Endothelial cell of umbilical vein (primary cell): ENCODE measurements around the gene MPPE1. TPM values are rescaled to one million over a fixed set of nuclear protein-coding genes. Genes with fewer than 3 reads are reported as not detected.

Experiments
- BruUV-seq: library from RNA; stranded (reverse); fragments of 400-500 nt; replicated peaks from 2 replicates; lab custom pipeline; 2021; lab: Mats Ljungman, UMichigan
- CTCF ChIA-PET: fragments of 300-600, 350-600 bp; sonication (Branson Sonifier 250); formaldehyde crosslinking; loops from one replicate; lab custom pipeline; 2021; ENCODE audit warnings: antibody characterized with exemption, inconsistent platforms; lab: Charles Lee
- POLR2A ChIA-PET: fragments of 300-600, 350-600 bp; sonication (Branson Sonifier 250); formaldehyde crosslinking; loops from one replicate; lab custom pipeline; 2021; ENCODE audit warnings: antibody characterized with exemption, inconsistent platforms; lab: Charles Lee
- DNase-seq: peaks from one replicate; pipeline ENCODE4 v3.0.0-alpha.2; 2011; ENCODE audit warnings: low read depth, low spot score
- FAIRE-seq: peaks from 2 replicates; lab custom pipeline; 2011; peaks lifted over from hg19 to GRCh38; lab: Jason Lieb, UNC
- H2AFZ ChIP-seq: 2 replicates; pipeline ENCODE4 v1.6.0; 2012; ENCODE audit warnings: low read depth, low read length, control low read depth, inconsistent platforms
- H3K27ac ChIP-seq: 2 replicates; pipeline ENCODE4 v1.5.1; 2011; ENCODE audit warnings: low read depth, mild to moderate bottlenecking, control low read depth, low read length, moderate library complexity; ENCODE audit not compliant: insufficient read depth
- H3K27me3 ChIP-seq, 2 experiments: 2 replicates each; pipeline versions ENCODE4 v1.6.0 to v1.6.1; 2011; ENCODE audit warnings: low read length in 2 of 2, mixed read lengths in 1 of 2; ENCODE audit not compliant: control insufficient read depth in 2 of 2, insufficient read depth in 2 of 2
- H3K36me3 ChIP-seq, 2 experiments: 2 replicates in 1 of 2; 3 replicates in 1 of 2; pipeline ENCODE4 v1.5.1; 2011; ENCODE audit warnings: low read length in 2 of 2, mild to moderate bottlenecking in 1 of 2, moderate library complexity in 1 of 2; ENCODE audit not compliant: control insufficient read depth in 2 of 2, insufficient read depth in 2 of 2; ENCODE audit errors: extremely low read depth in 1 of 2
- H3K4me1 ChIP-seq: 3 replicates; pipeline ENCODE4 v1.5.1; 2011; ENCODE audit warnings: mild to moderate bottlenecking, low read length; ENCODE audit not compliant: control insufficient read depth, insufficient read depth; ENCODE audit errors: extremely low read depth
- H3K4me2 ChIP-seq: 2 replicates; pipeline ENCODE4 v1.6.1; 2011; ENCODE audit warnings: low read length, control low read depth, mixed read lengths; ENCODE audit not compliant: insufficient read depth
- H3K4me3 ChIP-seq, 3 experiments: fragments of 200-600 bp in 1 of 3; sonication (generic), shearing (Covaris generic) in 1 of 3; replicated peaks in 1 of 3; 2 replicates each; pipeline ENCODE4 v1.5.1; 2011 to 2016; ENCODE audit warnings: control low read depth in 3 of 3, low read length in 3 of 3, mild to moderate bottlenecking in 2 of 3, inconsistent platforms in 1 of 3, low read depth in 1 of 3, moderate library complexity in 1 of 3; ENCODE audit not compliant: insufficient read depth in 1 of 3
- H3K79me2 ChIP-seq: 2 replicates; pipeline ENCODE4 v1.6.0; 2012; ENCODE audit warnings: low read length, inconsistent platforms; ENCODE audit not compliant: control insufficient read depth, insufficient read depth
- H3K9ac ChIP-seq: replicated peaks from 2 replicates; pipeline ENCODE3; 2011; ENCODE audit warnings: low read length, control low read depth; ENCODE audit not compliant: insufficient read depth; ENCODE audit errors: extremely low read depth
- H3K9me1 ChIP-seq: replicated peaks from 3 replicates; pipeline ENCODE4 v1.6.0; 2011; ENCODE audit warnings: mild to moderate bottlenecking, low read length; ENCODE audit not compliant: control insufficient read depth, insufficient read depth; ENCODE audit errors: extremely low read depth
- H3K9me3 ChIP-seq: replicated peaks from 2 replicates; pipeline ENCODE4 v1.5.1; 2012; ENCODE audit warnings: low read length, inconsistent platforms; ENCODE audit not compliant: control insufficient read depth, insufficient read depth
- H4K20me1 ChIP-seq: replicated peaks from 2 replicates; pipeline ENCODE3; 2011; ENCODE audit warnings: mild to moderate bottlenecking, low read length; ENCODE audit not compliant: control insufficient read depth, insufficient read depth; ENCODE audit errors: extremely low read depth
- EZH2 ChIP-seq: IDR thresholded peaks from 2 replicates; pipeline ENCODE4 v1.6.1; 2012; ENCODE audit warnings: borderline replicate concordance, low read depth, mild to moderate bottlenecking, moderate library complexity, low read length, inconsistent platforms; ENCODE audit not compliant: severe bottlenecking
- FOS ChIP-seq: IDR thresholded peaks from 2 replicates; pipeline ENCODE4 v1.6.1; 2011; ENCODE audit warnings: mild to moderate bottlenecking, low read length, moderate library complexity, borderline replicate concordance; ENCODE audit not compliant: insufficient read depth
- GATA2 ChIP-seq: IDR thresholded peaks from 2 replicates; pipeline ENCODE4 v1.7.0; 2011; ENCODE audit warnings: low read depth, mild to moderate bottlenecking, moderate library complexity, mixed read lengths, low read length; ENCODE audit not compliant: insufficient read length, insufficient read depth
- JUN ChIP-seq: IDR thresholded peaks from 2 replicates; pipeline ENCODE4 v1.6.1; 2011; ENCODE audit warnings: borderline replicate concordance, low read depth; ENCODE audit not compliant: insufficient read length, insufficient read depth
- MYC ChIP-seq: IDR thresholded peaks from one replicate; pipeline ENCODE4 v1.6.1; 2011; ENCODE audit warnings: mild to moderate bottlenecking, low read depth, low read length
- POLR2A ChIP-seq: IDR thresholded peaks from 2 replicates; pipeline ENCODE4 v1.6.1; 2012; ENCODE audit warnings: low read depth, mild to moderate bottlenecking, control low read depth, low read length
- POLR2AphosphoS5 ChIP-seq: IDR thresholded peaks from 2 replicates; pipeline ENCODE4 v1.6.1; 2012; ENCODE audit warnings: low read depth, mild to moderate bottlenecking, control low read depth, low read length, moderate library complexity; ENCODE audit not compliant: insufficient read depth
- dilution Hi-C: fragments of 300-500 bp; cut with MboI; formaldehyde crosslinking; loops from one replicate; pipeline ENCODE4 v1.15.0; 2019; ENCODE audit warnings: low sequenced_read_pairs; ENCODE audit not compliant: extremely low pct_ligation_motif_present
- intact Hi-C: fragments of 100-400 bp; cut with micrococcal nuclease; formaldehyde crosslinking; loops from one replicate; pipeline ENCODE4 v1.10.0; 2022
- polyA plus RNA-seq, 4 experiments: library from polyadenylated mRNA; depleted of rRNA in 3 of 4; stranded (reverse) in 3 of 4; unstranded in 1 of 4; fragments of >200 nt; gene quantifications; 2 replicates each; pipeline versions ENCODE4 v1.2.1 to v1.2.3, GENCODE V29; 2011 to 2012; ENCODE audit warnings: missing spikeins in 1 of 4
- total RNA-seq: library from RNA; stranded (reverse); gene quantifications from 2 replicates; pipeline ENCODE4 v1.2.3, GENCODE V29; 2021
- TF ChIP-seq, protein P1 (sequence below), 2 donors: IDR thresholded peaks; 1 replicate in 1 of 2; 2 replicates in 1 of 2; pipeline ENCODE4 v1.5.1; 2011; ENCODE audit warnings: low read length in 2 of 2, mild to moderate bottlenecking in 2 of 2, moderate library complexity in 2 of 2, control low read depth in 1 of 2, inconsistent platforms in 1 of 2, low read depth in 1 of 2; ENCODE audit not compliant: insufficient read depth in 1 of 2; ENCODE audit errors: extremely low read depth in 1 of 2
- TF ChIP-seq, protein P2 (sequence below): IDR thresholded peaks from 2 replicates; pipeline ENCODE4 v1.6.1; 2011; ENCODE audit not compliant: insufficient read depth, insufficient read length

MPPE1 gene
- total and polyA plus RNA-seq, 2 donors (not counting 3 experiments of a cell fraction or from before 2014, with no cell fraction given), result 13.4 to 30.6 TPM

DNA sequence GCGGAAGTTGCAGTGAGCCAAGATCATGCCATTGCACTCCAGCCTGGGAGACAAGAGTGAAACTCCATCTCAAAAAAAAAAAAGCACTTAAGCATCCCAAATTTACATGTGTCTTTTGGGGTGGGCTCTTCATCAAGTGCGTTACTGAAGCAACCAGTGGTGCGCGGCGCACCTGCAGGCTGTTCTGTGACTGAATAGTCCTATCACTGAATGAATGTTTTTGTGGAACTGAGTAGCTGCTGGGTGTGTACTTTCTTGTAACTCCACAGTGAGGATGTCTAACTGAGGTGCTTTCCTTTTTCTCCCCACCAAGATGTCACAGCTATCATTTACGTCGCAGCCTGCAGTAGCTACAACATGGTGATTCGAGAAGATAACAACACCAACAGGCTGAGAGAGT, 39.9 kb downstream of the MPPE1 start:
- ChIA-PET CTCF (no interaction called here), POLR2A (no interaction called here)
- no peak overlapping the region for H3K4me2 ChIP-seq
- intact Hi-C loops (no loop called here), dilution Hi-C loops (no loop called here)
- H3K9me1 ChIP-seq, result no peaks in the 10 kb centered on the region
- FAIRE-seq (no peak), DNase-seq (no peak)
- no TSS peak for BruUV-seq
- H2AFZ ChIP-seq, result no peak overlapping the region
- H3K36me3 ChIP-seq, result no peaks in the 10 kb centered on the region
- TF ChIP-seq GATA2, result no peak
- TF ChIP-seq MYC, result no peak
- TF ChIP-seq, protein P1, sequence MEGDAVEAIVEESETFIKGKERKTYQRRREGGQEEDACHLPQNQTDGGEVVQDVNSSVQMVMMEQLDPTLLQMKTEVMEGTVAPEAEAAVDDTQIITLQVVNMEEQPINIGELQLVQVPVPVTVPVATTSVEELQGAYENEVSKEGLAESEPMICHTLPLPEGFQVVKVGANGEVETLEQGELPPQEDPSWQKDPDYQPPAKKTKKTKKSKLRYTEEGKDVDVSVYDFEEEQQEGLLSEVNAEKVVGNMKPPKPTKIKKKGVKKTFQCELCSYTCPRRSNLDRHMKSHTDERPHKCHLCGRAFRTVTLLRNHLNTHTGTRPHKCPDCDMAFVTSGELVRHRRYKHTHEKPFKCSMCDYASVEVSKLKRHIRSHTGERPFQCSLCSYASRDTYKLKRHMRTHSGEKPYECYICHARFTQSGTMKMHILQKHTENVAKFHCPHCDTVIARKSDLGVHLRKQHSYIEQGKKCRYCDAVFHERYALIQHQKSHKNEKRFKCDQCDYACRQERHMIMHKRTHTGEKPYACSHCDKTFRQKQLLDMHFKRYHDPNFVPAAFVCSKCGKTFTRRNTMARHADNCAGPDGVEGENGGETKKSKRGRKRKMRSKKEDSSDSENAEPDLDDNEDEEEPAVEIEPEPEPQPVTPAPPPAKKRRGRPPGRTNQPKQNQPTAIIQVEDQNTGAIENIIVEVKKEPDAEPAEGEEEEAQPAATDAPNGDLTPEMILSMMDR (IDR thresholded peaks at IDR 0.05; ENCODE audit: extremely low read depth in 1 of 2, insufficient read depth in 1 of 2, low read depth in 1 of 2, low read length in 2 of 2), result no peak
- no peak for TF ChIP-seq FOS
- TF ChIP-seq, protein P2, sequence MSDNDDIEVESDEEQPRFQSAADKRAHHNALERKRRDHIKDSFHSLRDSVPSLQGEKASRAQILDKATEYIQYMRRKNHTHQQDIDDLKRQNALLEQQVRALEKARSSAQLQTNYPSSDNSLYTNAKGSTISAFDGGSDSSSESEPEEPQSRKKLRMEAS, result no peak
- no peak overlapping the region for H3K4me3 ChIP-seq
- no peaks in the 10 kb centered on the region for H3K4me1 ChIP-seq
- peaks cover 0 to 6% of the 10 kb centered on the region in 2 experiments for H3K27me3 ChIP-seq
- no peaks in the 10 kb centered on the region for H3K9me3 ChIP-seq
- H3K27ac ChIP-seq, result no peak overlapping the region
- H3K79me2 ChIP-seq, result no peaks in the 10 kb centered on the region
- no peak overlapping the region for H3K9ac ChIP-seq
- H4K20me1 ChIP-seq, result no peaks in the 10 kb centered on the region

DNA sequence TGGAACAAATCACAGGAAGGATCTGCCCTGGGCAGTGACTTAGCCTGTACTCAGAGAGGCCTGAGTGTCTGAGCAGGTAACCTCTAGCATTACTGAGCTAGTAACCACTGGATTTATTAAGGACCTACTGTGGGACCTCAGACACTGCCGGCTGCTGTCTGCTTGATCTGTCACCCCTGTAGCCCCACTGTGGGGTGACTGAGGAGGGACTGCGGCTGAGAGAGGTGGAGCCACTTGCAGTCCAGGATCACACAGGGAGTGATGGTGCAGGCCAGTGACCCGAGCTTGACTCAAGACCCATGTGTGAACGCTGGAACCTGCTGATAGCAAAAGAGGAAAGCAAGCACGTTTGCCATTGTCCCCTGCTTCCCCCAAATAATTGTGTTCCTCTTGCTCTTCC, 41.4 kb downstream of the MPPE1 start:
- intact Hi-C loops (no loop called here), dilution Hi-C loops (no loop called here)
- Histone ChIP-seq H3K79me2 (no peaks in the 10 kb centered on the region), H3K36me3 (no peaks in the 10 kb centered on the region), H3K27ac (no peak overlapping the region), H3K4me1 (no peaks in the 10 kb centered on the region), H3K4me3 (no peak overlapping the region), H3K27me3 (peaks cover 0 to 4% of the 10 kb centered on the region in 2 experiments), H3K9me1 (no peaks in the 10 kb centered on the region), H3K9ac (no peak overlapping the region), H3K4me2 (no peak overlapping the region), H2AFZ (no peak overlapping the region), H3K9me3 (no peaks in the 10 kb centered on the region), H4K20me1 (no peaks in the 10 kb centered on the region)
- no peak for FAIRE-seq
- no TSS peak for BruUV-seq
- TF ChIP-seq FOS (no peak), MYC (no peak), POLR2A (no peak), EZH2 (no peak), JUN (no peak), POLR2AphosphoS5 (no peak), GATA2 (no peak)
- TF ChIP-seq, protein P2, result no peak
- TF ChIP-seq, protein P1 (IDR thresholded peaks at IDR 0.05; ENCODE audit: extremely low read depth in 1 of 2, insufficient read depth in 1 of 2, low read depth in 1 of 2, low read length in 2 of 2), result no peak
- ChIA-PET POLR2A (no interaction called here), CTCF (no interaction called here)
- no peak for DNase-seq
